ENCODE measurements around the gene WDR7. TPM values are rescaled to one million over a fixed set of nuclear protein-coding genes. Genes with fewer than 3 reads are reported as not detected.

WDR7 gene
- total RNA-seq, 1 donor from 2014 or later = 13.5 TPM

GRCh38 chr18:56721491-56721890, 70.3 kb downstream of the WDR7 start:
- Histone ChIP-seq H3K27ac (no peak overlapping the region), H3K4me1 (no peaks in the 10 kb centered on the region), H3K9me3 (peaks cover 0 to 7% of the 10 kb centered on the region in 2 donors), H3K27me3 (no peaks in the 10 kb centered on the region), H3K36me3 (peaks cover 3 to 13% of the 10 kb centered on the region in 2 donors), H3K4me3 (no peak overlapping the region)
- no peak for TF ChIP-seq CTCF (IDR thresholded peaks at IDR 0.05)
- intact Hi-C loops (cut with DNase I) = no loop called here
- DNase-seq (ENCODE audit: low spot score in 2 of 2) = no peak

- TF ChIP-seq CTCF (IDR thresholded peaks at IDR 0.05) = no peak
- Histone ChIP-seq H3K36me3 (peaks cover 3 to 13% of the 10 kb centered on the region in 2 donors), H3K27ac (no peak overlapping the region), H3K9me3 (peaks cover 0 to 7% of the 10 kb centered on the region in 2 donors), H3K4me3 (no peak overlapping the region), H3K27me3 (no peaks in the 10 kb centered on the region), H3K4me1 (no peaks in the 10 kb centered on the region)
- no peak for DNase-seq (ENCODE audit: low spot score in 2 of 2)
- intact Hi-C loops (cut with DNase I) = no loop called here
Observed at GRCh38 chr18:56722518-56722917, 71.4 kb downstream of the WDR7 start.

- Histone ChIP-seq H3K36me3 (peaks cover 3 to 14% of the 10 kb centered on the region in 2 donors), H3K4me1 (no peaks in the 10 kb centered on the region), H3K4me3 (no peak overlapping the region), H3K27me3 (no peaks in the 10 kb centered on the region), H3K9me3 (peaks cover 0 to 7% of the 10 kb centered on the region in 2 donors), H3K27ac (no peak overlapping the region)
- intact Hi-C loops (cut with DNase I) = no loop called here
- no peak for TF ChIP-seq CTCF (IDR thresholded peaks at IDR 0.05)
- DNase-seq (ENCODE audit: low spot score in 2 of 2) = no peak
Observed at GRCh38 chr18:56723068-56723467, 71.9 kb downstream of the WDR7 start.

- intact Hi-C loops (cut with DNase I) = no loop called here
- Histone ChIP-seq H3K4me3 (no peak overlapping the region), H3K9me3 (peaks cover 0 to 7% of the 10 kb centered on the region in 2 donors), H3K36me3 (peaks cover 3 to 20% of the 10 kb centered on the region in 2 donors), H3K27me3 (no peaks in the 10 kb centered on the region), H3K4me1 (no peaks in the 10 kb centered on the region), H3K27ac (no peak overlapping the region)
- no peak for DNase-seq (ENCODE audit: low spot score in 2 of 2)
- TF ChIP-seq CTCF (IDR thresholded peaks at IDR 0.05) = no peak
Observed at GRCh38 chr18:56723706-56724105, 72.5 kb downstream of the WDR7 start.

- H3K4me1 ChIP-seq = no peaks in the 10 kb centered on the region
- H3K27ac ChIP-seq = no peak overlapping the region
- peaks cover 0 to 7% of the 10 kb centered on the region in 2 donors for H3K9me3 ChIP-seq
- no peak for TF ChIP-seq CTCF (IDR thresholded peaks at IDR 0.05)
- intact Hi-C loops (cut with DNase I) = no loop called here
- no peak overlapping the region for H3K4me3 ChIP-seq
- H3K36me3 ChIP-seq = peaks cover 5 to 23% of the 10 kb centered on the region in 2 donors
- no peak for DNase-seq (ENCODE audit: low spot score in 2 of 2)
- no peaks in the 10 kb centered on the region for H3K27me3 ChIP-seq
Observed at GRCh38 chr18:56726906-56727305, 75.7 kb downstream of the WDR7 start.

GRCh38 chr18:56727399-56727798, 76.2 kb downstream of the WDR7 start:
- TF ChIP-seq CTCF (IDR thresholded peaks at IDR 0.05) = no peak
- Histone ChIP-seq H3K27me3 (no peaks in the 10 kb centered on the region), H3K9me3 (peaks cover 0 to 7% of the 10 kb centered on the region in 2 donors), H3K27ac (no peak overlapping the region), H3K4me1 (no peaks in the 10 kb centered on the region), H3K36me3 (peaks cover 5 to 24% of the 10 kb centered on the region in 2 donors), H3K4me3 (no peak overlapping the region)
- intact Hi-C loops (cut with DNase I) = no loop called here
- DNase-seq (ENCODE audit: low spot score in 2 of 2) = no peak

Measured in ascending aorta (tissue), 2 donors.